Thyroid gland (tissue), 4 donors: Measurements from ENCODE around the gene TP53I13. TPM values are rescaled to one million over a fixed set of nuclear protein-coding genes. Genes with fewer than 3 reads are reported as not detected.

Experiments used
- DNase-seq, 2 donors: peaks; one replicate each; pipeline ENCODE4 v3.0.0-alpha.2; 2019
- H3K27ac ChIP-seq, 3 donors: fragments of 200-600 bp; sonication (generic); 1 replicate in 2 of 3; 2 replicates in 1 of 3; pipeline ENCODE4 v1.5.1; 2016 to 2019; ENCODE audit warnings: mild to moderate bottlenecking in 1 of 3, moderate library complexity in 1 of 3
- H3K27me3 ChIP-seq: fragments of 200-600 bp; sonication (generic); one replicate; pipeline ENCODE4 v1.5.1; 2019
- H3K36me3 ChIP-seq, 2 donors: fragments of 200-600 bp; sonication (generic); one replicate each; pipeline ENCODE4 v1.5.1; 2016 to 2019
- H3K4me1 ChIP-seq, 2 donors: fragments of 200-600 bp; sonication (generic); one replicate each; pipeline ENCODE4 v1.5.1; 2017 to 2019
- H3K4me3 ChIP-seq, 3 donors: fragments of 200-600 bp; sonication (generic); replicated peaks in 1 of 3; 1 replicate in 2 of 3; 2 replicates in 1 of 3; pipeline ENCODE4 v1.5.1; 2016; ENCODE audit warnings: mild to moderate bottlenecking in 1 of 3
- H3K9me3 ChIP-seq: fragments of 200-600 bp; sonication (generic); one replicate; pipeline ENCODE4 v1.5.1; 2017
- CTCF ChIP-seq, 6 experiments: fragments of 200-600 bp in 3 of 6; fragments of 450-650 bp in 3 of 6; sonication (generic) in 3 of 6; IDR thresholded peaks; one replicate each; pipeline ENCODE4 v1.5.1; 2016 to 2019; ENCODE audit warnings: antibody characterized with exemption in 6 of 6, mild to moderate bottlenecking in 2 of 6, inconsistent platforms in 1 of 6, moderate library complexity in 1 of 6
- POLR2A ChIP-seq, 2 donors: fragments of 450-650 bp; IDR thresholded peaks; one replicate each; pipeline ENCODE4 v1.6.1; 2017; ENCODE audit warnings: antibody characterized with exemption in 2 of 2, mild to moderate bottlenecking in 2 of 2, moderate library complexity in 1 of 2
- WGBS, 2 donors: methylation state at CpG; one replicate each; pipeline ENCODE4 v1.1.5; 2017; 5-methylcytosine and 5-hydroxymethylcytosine counted together
- intact Hi-C: fragments of 100-400 bp; cut with DNase I; formaldehyde crosslinking; loops from one replicate; pipeline ENCODE4 v1.15.1; 2023
- total RNA-seq, 4 donors: library from RNA; depleted of rRNA; stranded (reverse); fragments of >200 nt; gene quantifications; one replicate each; pipeline ENCODE4 v1.2.3, GENCODE V29; 2016

Gene TP53I13
- total RNA-seq, 4 donors from 2014 or later = 54.7 to 79.0 (median 57.4) TPM

GRCh38 chr17:29566473-29567303 is 1.8 kb upstream of the TP53I13 start, which contains the start of gene ABHD15:
Gene ABHD15 (minus strand): TSS chr17:29567037. CDS start chr17:29566966, 71 bp downstream.
- Histone ChIP-seq H3K27me3 (no peaks in the 10 kb centered on the region), H3K4me1 (peaks cover 14 to 36% of the 10 kb centered on the region in 2 donors), H3K9me3 (no peaks in the 10 kb centered on the region), H3K4me3 (peak within 1 kb of the TSS; percentile 42 to 64 (median 58)), H3K27ac (peak within 1 kb of the TSS; percentile 85 to 96 (median 88)), H3K36me3 (peaks cover 0 to 4% of the 10 kb centered on the region in 2 donors)
- 0 to 7% methylated on average over 13 to 25 of the region's 94 CpGs for WGBS, 2 donors
- intact Hi-C loops = loop anchor here (10.0 kb wide), 1 partner anchor 182 kb away; no protein-coding TSS in a partner anchor
- TF ChIP-seq CTCF (IDR thresholded peaks at IDR 0.05) (peak in 1 of 6 experiments; percentile 3), POLR2A (IDR thresholded peaks at IDR 0.05) (peak in 1 of 2 donors; percentile 56)
- DNase-seq = peak; percentile 78 to 80

GRCh38 chr17:29567304-29567553 is 1.3 kb upstream of the TP53I13 start:
- 2% methylated on average over 25 of the region's 27 CpGs; no CpG with 5 or more reads in 1 of the 2 donors for WGBS, 2 donors
- no peaks in the 10 kb centered on the region for H3K27me3 ChIP-seq
- intact Hi-C loops = loop anchor here (10.0 kb wide), 1 partner anchor 182 kb away; no protein-coding TSS in a partner anchor
- H3K4me1 ChIP-seq = peaks cover 14 to 38% of the 10 kb centered on the region in 2 donors
- no peak for DNase-seq
- no peaks in the 10 kb centered on the region for H3K9me3 ChIP-seq
- TF ChIP-seq POLR2A (IDR thresholded peaks at IDR 0.05) (no peak), CTCF (IDR thresholded peaks at IDR 0.05) (no peak)
- peak overlapping the region; percentile 2 to 64 (median 42) for H3K4me3 ChIP-seq
- H3K27ac ChIP-seq = peak overlapping the region; percentile 85 to 96 (median 88)
- peaks cover 0 to 3% of the 10 kb centered on the region in 2 donors for H3K36me3 ChIP-seq

GRCh38 chr17:29567554-29568330 is 759 bp upstream of the TP53I13 start:
- no peaks in the 10 kb centered on the region for H3K9me3 ChIP-seq
- intact Hi-C loops = loop anchor here (10.0 kb wide), 1 partner anchor 183 kb away; no protein-coding TSS in a partner anchor
- H3K27ac ChIP-seq = peak overlapping the region; percentile 85 to 96 (median 88)
- TF ChIP-seq POLR2A (IDR thresholded peaks at IDR 0.05) = no peak
- peak in 5 of 6 experiments; percentile 18 to 52 (median 26) for TF ChIP-seq CTCF (IDR thresholded peaks at IDR 0.05)
- peaks cover 15 to 43% of the 10 kb centered on the region in 2 donors for H3K4me1 ChIP-seq
- DNase-seq = peak; percentile 79 to 80
- H3K27me3 ChIP-seq = no peaks in the 10 kb centered on the region
- 0 to 1% methylated on average over 13 to 25 of the region's 63 CpGs for WGBS, 2 donors
- no peaks in the 10 kb centered on the region for H3K36me3 ChIP-seq
- H3K4me3 ChIP-seq = peak overlapping the region; percentile 2 to 64 (median 42)

GRCh38 chr17:29569245-29569950 is 897 bp downstream of the TP53I13 start:
- Histone ChIP-seq H3K9me3 (no peaks in the 10 kb centered on the region), H3K4me1 (peaks cover 18 to 48% of the 10 kb centered on the region in 2 donors), H3K36me3 (peaks cover 2 to 3% of the 10 kb centered on the region in 2 donors), H3K27me3 (no peaks in the 10 kb centered on the region), H3K4me3 (peak overlapping the region in 2 of 3 donors; percentile 21 to 42), H3K27ac (peak overlapping the region in 2 of 3 donors; percentile 74 to 96)
- TF ChIP-seq POLR2A (IDR thresholded peaks at IDR 0.05) = no peak
- TF ChIP-seq CTCF (IDR thresholded peaks at IDR 0.05) = no peak
- peak in 1 of 2 donors; percentile 12 for DNase-seq
- intact Hi-C loops = loop anchor here (10.0 kb wide), 1 partner anchor 185 kb away; no protein-coding TSS in a partner anchor
- 63 to 73% methylated on average over 14 of the region's 14 CpGs for WGBS, 2 donors
